CD14-positive monocyte (primary cell): ENCODE data around the gene METTL1. TPM values are rescaled to one million over a fixed set of nuclear protein-coding genes. Genes with fewer than 3 reads are reported as not detected.

Source experiments
- DNase-seq, 3 donors: peaks; one replicate each; pipeline ENCODE4 v3.0.0-alpha.2; 2011 to 2022
- H2AFZ ChIP-seq: 2 replicates; pipeline ENCODE4 v1.6.0; 2012; ENCODE audit warnings: mild to moderate bottlenecking, low read depth, low read length, inconsistent platforms; ENCODE audit not compliant: insufficient read depth, poor library complexity, severe bottlenecking
- H3K27ac ChIP-seq, 2 donors: 1 replicate in 1 of 2; 2 replicates in 1 of 2; pipeline ENCODE4 v1.5.1; 2012 to 2013; ENCODE audit warnings: low read length in 2 of 2, control low read depth in 1 of 2, inconsistent platforms in 1 of 2, low read depth in 1 of 2, mild to moderate bottlenecking in 1 of 2
- H3K27me3 ChIP-seq, 2 donors: one replicate each; pipeline versions ENCODE4 v1.6.0 to v1.6.1; 2011 to 2013; ENCODE audit warnings: low read length in 2 of 2; ENCODE audit not compliant: control insufficient read depth in 2 of 2, insufficient read depth in 2 of 2
- H3K36me3 ChIP-seq, 2 donors: replicated peaks in 1 of 2; 1 replicate in 1 of 2; 2 replicates in 1 of 2; pipeline versions ENCODE4 v1.5.1 to v1.6.1; 2012 to 2013; ENCODE audit warnings: low read length in 2 of 2, control low read depth in 1 of 2, inconsistent platforms in 1 of 2, mild to moderate bottlenecking in 1 of 2; ENCODE audit not compliant: insufficient read depth in 2 of 2, control insufficient read depth in 1 of 2
- H3K4me1 ChIP-seq, 2 donors: 1 replicate in 1 of 2; 2 replicates in 1 of 2; pipeline versions ENCODE4 v1.5.1 to v1.6.1; 2012 to 2013; ENCODE audit warnings: low read length in 2 of 2, control low read depth in 1 of 2, inconsistent platforms in 1 of 2, mild to moderate bottlenecking in 1 of 2, moderate library complexity in 1 of 2; ENCODE audit not compliant: insufficient read depth in 2 of 2, control insufficient read depth in 1 of 2
- H3K4me2 ChIP-seq: replicated peaks from 2 replicates; pipeline ENCODE3; 2012; ENCODE audit warnings: low read length, moderate library complexity, mild to moderate bottlenecking; ENCODE audit not compliant: poor library complexity, severe bottlenecking; ENCODE audit errors: extremely low read depth
- H3K4me3 ChIP-seq, 3 experiments: fragments of 200-600 bp in 1 of 3; sonication (generic) in 1 of 3; replicated peaks in 1 of 3; 1 replicate in 2 of 3; 2 replicates in 1 of 3; pipeline ENCODE4 v1.5.1; 2011 to 2013; ENCODE audit warnings: low read length in 3 of 3, mild to moderate bottlenecking in 3 of 3, control low read depth in 2 of 3, low read depth in 2 of 3, inconsistent platforms in 1 of 3, moderate library complexity in 1 of 3
- H3K79me2 ChIP-seq: 2 replicates; pipeline ENCODE4 v1.6.0; 2012; ENCODE audit warnings: mild to moderate bottlenecking, control low read depth, inconsistent platforms, low read length, moderate library complexity; ENCODE audit not compliant: insufficient read depth
- H3K9ac ChIP-seq: 2 replicates; pipeline ENCODE4 v1.6.0; 2017; ENCODE audit warnings: low read length, mild to moderate bottlenecking; ENCODE audit not compliant: insufficient read depth, poor library complexity, severe bottlenecking
- H3K9me3 ChIP-seq, 2 donors: replicated peaks in 1 of 2; 1 replicate in 1 of 2; 2 replicates in 1 of 2; pipeline versions ENCODE4 v1.5.1 to v1.6.1; 2012 to 2013; ENCODE audit warnings: low read length in 2 of 2, control low read depth in 1 of 2; ENCODE audit not compliant: control insufficient read depth in 1 of 2, insufficient read depth in 1 of 2
- H4K20me1 ChIP-seq: 2 replicates; pipeline ENCODE4 v1.6.0; 2012; ENCODE audit warnings: mild to moderate bottlenecking, low read length, control low read depth, moderate library complexity; ENCODE audit not compliant: insufficient read depth
- H3K27ac Mint-ChIP-seq, 7 donors: one replicate each; pipeline ENCODE4 v1.8.0; 2020; ENCODE audit warnings: mild to moderate bottlenecking in 7 of 7, mixed read lengths in 7 of 7, moderate library complexity in 6 of 7, inconsistent platforms in 2 of 7
- H3K27me3 Mint-ChIP-seq, 3 donors: one replicate each; pipeline ENCODE4 v1.8.0; 2021 to 2022; ENCODE audit warnings: low read depth in 3 of 3, mild to moderate bottlenecking in 3 of 3, mixed read lengths in 3 of 3, moderate library complexity in 3 of 3, inconsistent platforms in 1 of 3
- H3K36me3 Mint-ChIP-seq, 2 donors: one replicate each; pipeline ENCODE4 v1.8.0; 2020; ENCODE audit warnings: mixed read lengths in 2 of 2, inconsistent platforms in 1 of 2, mild to moderate bottlenecking in 1 of 2
- H3K4me1 Mint-ChIP-seq: one replicate; pipeline ENCODE4 v1.8.0; 2020; ENCODE audit warnings: mild to moderate bottlenecking, mixed read lengths
- H3K4me3 Mint-ChIP-seq, 2 donors: one replicate each; pipeline ENCODE4 v1.8.0; 2020; ENCODE audit warnings: mild to moderate bottlenecking in 2 of 2, mixed read lengths in 2 of 2, moderate library complexity in 1 of 2
- H3K9me3 Mint-ChIP-seq, 7 donors: one replicate each; pipeline ENCODE4 v1.8.0; 2020 to 2022; ENCODE audit warnings: mixed read lengths in 7 of 7, mild to moderate bottlenecking in 6 of 7, moderate library complexity in 6 of 7, inconsistent platforms in 2 of 7
- CTCF ChIP-seq: fragments of 200-600 bp; IDR thresholded peaks from one replicate; pipeline ENCODE4 v1.8.0; 2022; ENCODE audit warnings: antibody characterized with exemption, mild to moderate bottlenecking
- WGBS: methylation state at CpG from one replicate; pipeline ENCODE4 v1.1.5; 2013; ENCODE audit warnings: missing lambda C conversion rate; ENCODE audit not compliant: insufficient coverage; 5-methylcytosine and 5-hydroxymethylcytosine counted together
- intact Hi-C, 2 donors: fragments of 100-400 bp; cut with micrococcal nuclease; formaldehyde crosslinking; loops; one replicate each; pipeline versions ENCODE4 v1.15.0 to v1.15.1; 2023
- polyA plus RNA-seq, 3 donors: library from polyadenylated mRNA; depleted of rRNA in 1 of 3; unstranded in 2 of 3; stranded (reverse) in 1 of 3; fragments of 300-500 nt in 2 of 3; fragments of >200 nt in 1 of 3; fragmentation: Illumina TruSeq in 2 of 3; gene quantifications; 1 replicate in 2 of 3; 2 replicates in 1 of 3; pipeline ENCODE4 v1.2.3, GENCODE V29; 2012 to 2021

Gene METTL1
- polyA plus RNA-seq, 3 donors = 3.4 to 5.0 (median 3.7) TPM

GRCh38 chr12:57782243-57782607 is 10.3 kb upstream of the METTL1 start:
- H3K9ac ChIP-seq = no peak overlapping the region
- H4K20me1 ChIP-seq = no peaks in the 10 kb centered on the region
- no peaks in the 10 kb centered on the region for H3K27me3 ChIP-seq
- Mint-ChIP-seq H3K27me3 (peaks cover 0 to 3% (median 0%) of the 10 kb centered on the region in 3 donors), H3K4me3 (peak overlapping the region in 1 of 2 donors; percentile 99), H3K4me1 (peaks cover 41% of the 10 kb centered on the region), H3K36me3 (peaks cover 18 to 19% of the 10 kb centered on the region in 2 donors), H3K27ac (peak overlapping the region; percentile 91 to 98 (median 95)), H3K9me3 (peaks cover 0 to 2% (median 0%) of the 10 kb centered on the region in 7 donors)
- H3K4me1 ChIP-seq = peaks cover 37 to 39% of the 10 kb centered on the region in 2 donors
- no peak for DNase-seq
- H2AFZ ChIP-seq = peak overlapping the region; percentile 57
- H3K79me2 ChIP-seq = peaks cover 17% of the 10 kb centered on the region
- H3K4me3 ChIP-seq = peak overlapping the region in 2 of 3 experiments; percentile 82 to 87
- intact Hi-C loops = loop anchor here in 1 of 2 donors (5.0 kb wide), 1 partner anchor 65 kb away; the partner anchor contains the start of gene CTDSP2
- H3K9me3 ChIP-seq = no peaks in the 10 kb centered on the region
- peaks cover 22% of the 10 kb centered on the region in 2 donors for H3K36me3 ChIP-seq
- H3K27ac ChIP-seq = peak overlapping the region in 1 of 2 donors; percentile 81
- TF ChIP-seq CTCF = no peak
- WGBS = 0% methylated on average over 1 of the region's 4 CpGs
- peak overlapping the region; percentile 83 for H3K4me2 ChIP-seq

GRCh38 chr12:57781801-57782200 is 9.9 kb upstream of the METTL1 start:
- Histone ChIP-seq H3K27me3 (no peaks in the 10 kb centered on the region), H3K36me3 (peaks cover 17 to 18% of the 10 kb centered on the region in 2 donors), H3K27ac (peak overlapping the region; percentile 36 to 81), H4K20me1 (no peaks in the 10 kb centered on the region), H3K4me3 (peak overlapping the region in 1 of 3 experiments; percentile 82), H2AFZ (peak overlapping the region; percentile 57), H3K79me2 (peaks cover 17% of the 10 kb centered on the region), H3K4me1 (peaks cover 37 to 39% of the 10 kb centered on the region in 2 donors), H3K9ac (no peak overlapping the region), H3K4me2 (peak overlapping the region; percentile 83), H3K9me3 (no peaks in the 10 kb centered on the region)
- peak overlapping the region in 1 of 2 donors; percentile 43 for H3K4me3 Mint-ChIP-seq
- peak overlapping the region; percentile 74 to 94 (median 76) for H3K27ac Mint-ChIP-seq
- intact Hi-C loops = loop anchor here in 1 of 2 donors (5.0 kb wide), 1 partner anchor 66 kb away; the partner anchor contains the start of gene CTDSP2
- peaks cover 16 to 18% of the 10 kb centered on the region in 2 donors for H3K36me3 Mint-ChIP-seq
- peaks cover 0 to 2% (median 0%) of the 10 kb centered on the region in 7 donors for H3K9me3 Mint-ChIP-seq
- TF ChIP-seq CTCF = no peak
- peaks cover 41% of the 10 kb centered on the region for H3K4me1 Mint-ChIP-seq
- WGBS = 6% methylated on average over 2 of the region's 2 CpGs
- H3K27me3 Mint-ChIP-seq = peaks cover 0 to 3% (median 0%) of the 10 kb centered on the region in 3 donors
- peak in 1 of 3 donors; percentile 2 for DNase-seq
